NT2/D1 (cell line): ENCODE data around the gene SERPINB6.

Source experiments
- SUZ12 ChIP-seq: IDR thresholded peaks from 2 replicates; pipeline ENCODE4 v1.6.1; 2011; ENCODE audit not compliant: insufficient read length, insufficient read depth; ENCODE audit errors: extremely low read depth
- YY1 ChIP-seq: IDR thresholded peaks from 2 replicates; pipeline ENCODE4 v1.6.1; 2011; ENCODE audit not compliant: insufficient read length, insufficient read depth
- ZNF274 ChIP-seq: IDR thresholded peaks from 2 replicates; pipeline ENCODE4 v1.6.1; 2011; ENCODE audit warnings: mild to moderate bottlenecking, low read depth, low read length

GRCh38 chr6:2917065-2917464 lies 54.3 kb downstream of the SERPINB6 start:
- TF ChIP-seq SUZ12 (no peak), YY1 (no peak), ZNF274 (no peak)
